ENCODE measurements around the gene NUDT8. TPM values are rescaled to one million over a fixed set of nuclear protein-coding genes. Genes with fewer than 3 reads are reported as not detected.

NUDT8 gene
- polyA plus RNA-seq, 1 of the 3 experiments (the other 2 are of a cell fraction), result 2.7 TPM

DNA sequence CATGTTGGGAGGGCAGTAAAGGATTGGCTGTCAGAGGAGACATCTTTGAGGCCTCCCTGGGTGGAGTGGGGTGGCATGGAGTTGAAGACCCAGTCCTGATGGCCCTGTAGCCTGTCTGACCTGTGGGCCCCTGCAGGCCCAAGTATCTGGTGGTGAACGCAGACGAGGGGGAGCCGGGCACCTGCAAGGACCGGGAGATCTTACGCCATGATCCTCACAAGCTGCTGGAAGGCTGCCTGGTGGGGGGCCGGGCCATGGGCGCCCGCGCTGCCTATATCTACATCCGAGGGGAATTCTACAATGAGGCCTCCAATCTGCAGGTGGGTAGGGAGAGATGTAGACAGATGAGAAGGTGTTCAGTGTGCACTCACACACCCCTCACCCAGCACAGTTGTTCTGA lies 20.4 kb downstream of the NUDT8 start:
- peaks cover 7 to 13% of the 10 kb centered on the region in 2 experiments; a peak in 3 of 4 replicates for H3K4me1 ChIP-seq (ENCODE audit: control insufficient read depth in 1 of 2, insufficient read depth in 2 of 2, low read depth in 1 of 2, low read length in 1 of 2)
- H3K36me3 ChIP-seq (replicated peaks in 1 of 2; ENCODE audit: control insufficient read depth in 1 of 2, insufficient read depth in 2 of 2, low read length in 1 of 2), result peaks cover 5 to 42% of the 10 kb centered on the region in 2 experiments
- H3K27me3 ChIP-seq (ENCODE audit: insufficient read depth), result no peaks in the 10 kb centered on the region
- H3F3A ChIP-seq (replicated peaks; ENCODE audit: insufficient read depth), result no peaks in the 10 kb centered on the region
- peaks cover 17% of the 10 kb centered on the region for H3K79me2 ChIP-seq (ENCODE audit: insufficient read depth)
- no peak overlapping the region for H3K4me2 ChIP-seq
- H3K4me3 ChIP-seq (ENCODE audit: low read depth in 2 of 2, low read length in 1 of 2), result no peak overlapping the region
- H4K20me1 ChIP-seq (ENCODE audit: insufficient read depth), result peaks cover 2% of the 10 kb centered on the region; the same call in 1 of the 2 replicates
- H3K9me3 ChIP-seq, result no peaks in the 10 kb centered on the region
- ChIA-PET CTCF (interaction anchor here (0.8 to 2.4 kb wide), 2 partner anchors 20 to 30 kb away, joined by 3 to 17 read pairs; partner anchors contain the start of genes NUDT8 and TBX10), POLR2A (no interaction called here)
- no peaks in the 10 kb centered on the region for H3K9me2 ChIP-seq
- H2AFZ ChIP-seq (ENCODE audit: low read depth), result no peak overlapping the region
- TF ChIP-seq RXRA (IDR thresholded peaks at IDR 0.05; ENCODE audit: borderline replicate concordance, low read depth), result no peak
- no peak for TF ChIP-seq SIN3A (IDR thresholded peaks at IDR 0.05; ENCODE audit: borderline replicate concordance, low read depth, low read length)
- TF ChIP-seq NFIC (IDR thresholded peaks at IDR 0.05; ENCODE audit: borderline replicate concordance), result no peak
- no peak for TF ChIP-seq EP300 (IDR thresholded peaks at IDR 0.05; ENCODE audit: borderline replicate concordance in 1 of 2, low read depth in 1 of 2, low read length in 1 of 2)
- TF ChIP-seq, protein P1, sequence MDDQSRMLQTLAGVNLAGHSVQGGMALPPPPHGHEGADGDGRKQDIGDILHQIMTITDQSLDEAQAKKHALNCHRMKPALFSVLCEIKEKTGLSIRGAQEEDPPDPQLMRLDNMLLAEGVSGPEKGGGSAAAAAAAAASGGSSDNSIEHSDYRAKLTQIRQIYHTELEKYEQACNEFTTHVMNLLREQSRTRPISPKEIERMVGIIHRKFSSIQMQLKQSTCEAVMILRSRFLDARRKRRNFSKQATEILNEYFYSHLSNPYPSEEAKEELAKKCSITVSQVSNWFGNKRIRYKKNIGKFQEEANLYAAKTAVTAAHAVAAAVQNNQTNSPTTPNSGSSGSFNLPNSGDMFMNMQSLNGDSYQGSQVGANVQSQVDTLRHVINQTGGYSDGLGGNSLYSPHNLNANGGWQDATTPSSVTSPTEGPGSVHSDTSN (IDR thresholded peaks at IDR 0.05), result no peak
- TF ChIP-seq YY1 (IDR thresholded peaks at IDR 0.05; ENCODE audit: low read depth), result no peak
- H3K9ac ChIP-seq, result no peak overlapping the region
- 93% methylated on average over 8 of the region's 10 CpGs for WGBS (ENCODE audit: low lambda C conversion rate)
- no peak for DNase-seq
- H3K27ac ChIP-seq (ENCODE audit: low read depth in 2 of 2, low read length in 1 of 2), result no peak overlapping the region

DNA sequence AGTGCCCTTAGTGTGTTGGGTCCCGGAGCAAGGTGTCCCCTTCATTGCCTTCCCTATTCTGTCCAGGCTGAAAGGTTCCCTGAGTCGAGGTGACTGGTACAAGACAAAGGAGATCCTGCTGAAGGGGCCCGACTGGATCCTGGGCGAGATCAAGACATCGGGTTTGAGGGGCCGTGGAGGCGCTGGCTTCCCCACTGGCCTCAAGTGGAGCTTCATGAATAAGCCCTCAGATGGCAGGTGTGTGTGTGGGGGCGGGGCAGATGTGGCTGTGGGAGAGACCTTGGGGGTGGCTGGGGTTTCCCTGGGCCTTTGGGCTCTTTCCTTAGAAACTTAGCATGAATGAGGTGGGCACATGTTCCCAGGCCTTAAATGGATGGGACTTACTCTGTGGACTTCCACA lies 21.3 kb downstream of the NUDT8 start:
- peaks cover 7 to 13% of the 10 kb centered on the region in 2 experiments; a peak in 3 of 4 replicates for H3K4me1 ChIP-seq (ENCODE audit: control insufficient read depth in 1 of 2, insufficient read depth in 2 of 2, low read depth in 1 of 2, low read length in 1 of 2)
- ChIA-PET CTCF (interaction anchor here (1.1 to 2.4 kb wide), 3 partner anchors 21 to 34 kb away, joined by 3 to 17 read pairs (median 5); partner anchors contain the start of gene NUDT8), POLR2A (interaction anchor here (1.4 kb wide), 1 partner anchor 24 kb away, joined by 3 read pairs; no protein-coding TSS in a partner anchor)
- no peaks in the 10 kb centered on the region for H3K9me2 ChIP-seq
- H4K20me1 ChIP-seq (ENCODE audit: insufficient read depth), result no peaks in the 10 kb centered on the region
- TF ChIP-seq POLR2AphosphoS5 (IDR thresholded peaks at IDR 0.05; ENCODE audit: low read depth, low read length) (no peak), FOXJ3 (CRISPR knock-in tag; IDR thresholded peaks at IDR 0.05) (no peak)
- TF ChIP-seq, protein P1 (IDR thresholded peaks at IDR 0.05), result no peak
- no peak for DNase-seq
- H3K79me2 ChIP-seq (ENCODE audit: insufficient read depth), result peaks cover 17% of the 10 kb centered on the region
- H3K27ac ChIP-seq (ENCODE audit: low read depth in 2 of 2, low read length in 1 of 2), result no peak overlapping the region
- H3K4me2 ChIP-seq, result no peak overlapping the region
- no peak overlapping the region for H3K9ac ChIP-seq
- H3K36me3 ChIP-seq (replicated peaks in 1 of 2; ENCODE audit: control insufficient read depth in 1 of 2, insufficient read depth in 2 of 2, low read length in 1 of 2), result peaks cover 5 to 41% of the 10 kb centered on the region in 2 experiments
- no peak overlapping the region for H3K4me3 ChIP-seq (ENCODE audit: low read depth in 2 of 2, low read length in 1 of 2)
- H2AFZ ChIP-seq (ENCODE audit: low read depth), result no peak overlapping the region
- no peaks in the 10 kb centered on the region for H3K9me3 ChIP-seq
- 89% methylated on average over 6 of the region's 8 CpGs for WGBS (ENCODE audit: low lambda C conversion rate)
- H3K27me3 ChIP-seq (ENCODE audit: insufficient read depth), result no peaks in the 10 kb centered on the region
- H3F3A ChIP-seq (replicated peaks; ENCODE audit: insufficient read depth), result no peaks in the 10 kb centered on the region

Data from SK-N-SH (cell line).